Stomach smooth muscle (tissue), 2 donors: Measurements from ENCODE around the gene C4orf46.
A peak's percentile ranks its signal among the peaks of the same experiment; 100 is the strongest.

ENCODE experiments used
- H3K27ac ChIP-seq: one replicate; pipeline ENCODE4 v1.7.0; 2013; ENCODE audit warnings: mild to moderate bottlenecking, low read length, inconsistent platforms
- H3K27me3 ChIP-seq, 2 donors: one replicate each; pipeline ENCODE4 v1.7.0; 2013; ENCODE audit warnings: low read length in 2 of 2; ENCODE audit not compliant: insufficient read depth in 2 of 2, control insufficient read depth in 1 of 2
- H3K36me3 ChIP-seq, 2 donors: one replicate each; pipeline ENCODE4 v1.7.0; 2013; ENCODE audit warnings: low read length in 2 of 2; ENCODE audit not compliant: control insufficient read depth in 2 of 2, insufficient read depth in 2 of 2
- H3K4me1 ChIP-seq: one replicate; pipeline ENCODE4 v1.7.0; 2013; ENCODE audit warnings: low read length; ENCODE audit not compliant: control insufficient read depth, insufficient read depth
- H3K4me3 ChIP-seq, 2 donors: one replicate each; pipeline ENCODE4 v1.7.0; 2013; ENCODE audit warnings: low read length in 2 of 2
- H3K9ac ChIP-seq, 2 donors: one replicate each; pipeline ENCODE4 v1.7.0; 2013; ENCODE audit warnings: low read length in 2 of 2, mild to moderate bottlenecking in 1 of 2
- H3K9me3 ChIP-seq, 2 donors: one replicate each; pipeline ENCODE4 v1.7.0; 2013; ENCODE audit warnings: low read length in 2 of 2; ENCODE audit not compliant: control insufficient read depth in 2 of 2
- donor health status: healthy.
- donor health status: Pancreatic carcinoma.

C4orf46 gene

GRCh38 chr4:158656439-158656838 lies 15.2 kb downstream of the C4orf46 start:
- H3K27ac ChIP-seq, result no peak overlapping the region
- no peak overlapping the region for H3K4me3 ChIP-seq
- no peaks in the 10 kb centered on the region for H3K36me3 ChIP-seq
- H3K27me3 ChIP-seq, result no peaks in the 10 kb centered on the region
- H3K4me1 ChIP-seq, result no peaks in the 10 kb centered on the region
- H3K9ac ChIP-seq, result no peak overlapping the region
- H3K9me3 ChIP-seq, result no peaks in the 10 kb centered on the region

- Histone ChIP-seq H3K27ac (no peak overlapping the region), H3K36me3 (no peaks in the 10 kb centered on the region), H3K27me3 (no peaks in the 10 kb centered on the region), H3K4me1 (no peaks in the 10 kb centered on the region), H3K9ac (peak overlapping the region in 1 of 2 donors; percentile 44), H3K4me3 (peak overlapping the region in 1 of 2 donors; percentile 21), H3K9me3 (no peaks in the 10 kb centered on the region)
Observed at GRCh38 chr4:158652920-158653319, 18.8 kb downstream of the C4orf46 start.

- H3K27me3 ChIP-seq, result no peaks in the 10 kb centered on the region
- no peaks in the 10 kb centered on the region for H3K4me1 ChIP-seq
- no peaks in the 10 kb centered on the region for H3K9me3 ChIP-seq
- no peak overlapping the region for H3K4me3 ChIP-seq
- no peaks in the 10 kb centered on the region for H3K36me3 ChIP-seq
- H3K9ac ChIP-seq, result no peak overlapping the region
- H3K27ac ChIP-seq, result no peak overlapping the region
Observed at GRCh38 chr4:158649111-158649680, 22.5 kb downstream of the C4orf46 start.

DNA sequence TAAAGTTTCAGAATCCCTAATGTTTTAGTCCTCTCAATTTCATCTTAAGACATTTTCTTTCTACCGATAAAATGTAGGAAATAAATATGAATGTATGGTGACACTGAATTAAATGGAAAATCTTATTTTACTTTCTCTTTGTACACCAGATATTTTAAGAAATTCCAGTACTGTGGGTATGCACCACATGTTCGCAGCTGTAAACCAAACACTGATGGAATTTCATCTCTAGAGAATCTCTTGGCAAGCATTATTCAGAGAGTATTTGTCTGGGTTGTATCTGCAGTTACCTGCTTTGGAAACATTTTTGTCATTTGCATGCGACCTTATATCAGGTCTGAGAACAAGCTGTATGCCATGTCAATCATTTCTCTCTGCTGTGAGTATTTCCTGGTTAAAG lies 26.9 kb downstream of the C4orf46 start:
- Histone ChIP-seq H3K36me3 (no peaks in the 10 kb centered on the region), H3K27ac (no peak overlapping the region), H3K4me1 (no peaks in the 10 kb centered on the region), H3K9me3 (no peaks in the 10 kb centered on the region), H3K27me3 (no peaks in the 10 kb centered on the region), H3K9ac (no peak overlapping the region), H3K4me3 (no peak overlapping the region)

DNA sequence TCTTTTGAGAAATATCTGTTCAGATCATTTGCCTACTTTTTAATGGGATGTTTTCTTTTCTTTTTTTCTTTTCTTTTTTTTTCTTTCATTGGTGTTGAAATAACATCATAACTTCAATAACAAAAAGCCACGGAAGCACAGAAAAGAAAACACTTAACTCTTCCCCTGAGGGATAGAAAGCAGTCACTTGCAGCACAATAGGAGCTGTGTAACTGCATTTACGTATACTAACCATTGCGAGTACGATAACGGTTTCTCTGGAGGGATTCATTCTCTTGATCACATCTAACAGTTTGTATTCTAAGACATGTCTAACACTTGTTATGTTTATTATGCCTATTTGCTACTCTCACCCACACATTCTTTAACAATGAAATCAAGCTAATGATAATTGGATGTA lies 27.3 kb downstream of the C4orf46 start:
- H3K27me3 ChIP-seq, result no peaks in the 10 kb centered on the region
- H3K36me3 ChIP-seq, result no peaks in the 10 kb centered on the region
- no peaks in the 10 kb centered on the region for H3K9me3 ChIP-seq
- H3K4me3 ChIP-seq, result no peak overlapping the region
- no peaks in the 10 kb centered on the region for H3K4me1 ChIP-seq
- no peak overlapping the region for H3K27ac ChIP-seq
- H3K9ac ChIP-seq, result no peak overlapping the region

DNA sequence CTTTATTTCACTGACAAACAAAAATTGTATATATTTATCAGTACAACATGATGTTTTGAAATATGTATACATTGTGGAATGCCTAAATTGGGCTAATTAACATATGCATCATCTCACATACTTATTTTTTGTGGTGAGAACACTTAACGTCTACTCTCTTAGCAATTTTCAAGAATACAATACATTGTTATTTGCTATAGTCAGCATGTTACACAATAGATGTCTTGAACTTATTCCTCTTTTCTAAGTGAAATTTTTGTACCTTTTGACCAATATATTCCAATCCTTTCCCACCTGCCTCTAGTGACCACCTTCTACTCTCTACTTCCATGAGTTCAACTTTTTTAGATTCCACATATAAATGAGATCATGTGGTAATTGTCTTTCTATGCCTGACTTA lies 35.1 kb downstream of the C4orf46 start:
- H3K4me1 ChIP-seq, result no peaks in the 10 kb centered on the region
- no peaks in the 10 kb centered on the region for H3K36me3 ChIP-seq
- no peak overlapping the region for H3K4me3 ChIP-seq
- no peaks in the 10 kb centered on the region for H3K9me3 ChIP-seq
- no peak overlapping the region for H3K27ac ChIP-seq
- H3K9ac ChIP-seq, result no peak overlapping the region
- no peaks in the 10 kb centered on the region for H3K27me3 ChIP-seq

- no peak overlapping the region for H3K9ac ChIP-seq
- H3K36me3 ChIP-seq, result no peaks in the 10 kb centered on the region
- H3K4me3 ChIP-seq, result no peak overlapping the region
- H3K9me3 ChIP-seq, result no peaks in the 10 kb centered on the region
- no peaks in the 10 kb centered on the region for H3K4me1 ChIP-seq
- no peak overlapping the region for H3K27ac ChIP-seq
- H3K27me3 ChIP-seq, result no peaks in the 10 kb centered on the region
Observed at GRCh38 chr4:158630893-158631292, 40.8 kb downstream of the C4orf46 start.

GRCh38 chr4:158625544-158625943 lies 46.1 kb downstream of the C4orf46 start:
- H3K27me3 ChIP-seq, result no peaks in the 10 kb centered on the region
- H3K4me1 ChIP-seq, result no peaks in the 10 kb centered on the region
- no peaks in the 10 kb centered on the region for H3K9me3 ChIP-seq
- no peaks in the 10 kb centered on the region for H3K36me3 ChIP-seq
- no peak overlapping the region for H3K9ac ChIP-seq
- H3K4me3 ChIP-seq, result no peak overlapping the region
- H3K27ac ChIP-seq, result no peak overlapping the region

DNA sequence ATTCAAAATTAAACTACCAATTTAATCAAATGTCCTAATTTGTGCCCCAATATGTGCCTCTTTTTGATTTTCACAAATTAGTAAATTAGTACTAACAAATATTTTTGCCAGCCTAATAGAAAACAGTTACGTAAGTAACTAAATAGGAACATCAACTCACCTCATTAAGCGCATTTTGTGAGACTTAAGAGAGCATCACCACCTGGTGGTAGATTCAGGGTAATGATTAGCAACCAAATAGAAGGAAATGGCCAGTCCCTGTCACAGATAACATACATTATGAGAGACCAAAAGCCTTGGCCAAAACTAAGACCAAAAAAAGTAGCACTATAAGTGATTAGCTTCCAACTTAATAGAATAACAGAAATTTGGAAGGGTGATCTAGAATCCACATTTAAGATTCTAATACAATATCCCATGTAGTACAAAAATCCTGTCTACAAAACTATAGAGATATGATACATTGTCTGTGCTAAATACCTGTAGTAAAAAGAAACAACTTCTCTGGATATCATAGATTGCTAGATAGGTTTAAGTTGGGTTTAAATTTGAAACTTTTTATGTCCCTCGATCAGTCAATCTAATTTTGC lies 46.7 kb downstream of the C4orf46 start:
- Histone ChIP-seq H3K4me3 (no peak overlapping the region), H3K9me3 (no peaks in the 10 kb centered on the region), H3K36me3 (no peaks in the 10 kb centered on the region), H3K4me1 (no peaks in the 10 kb centered on the region), H3K27me3 (no peaks in the 10 kb centered on the region), H3K27ac (no peak overlapping the region), H3K9ac (no peak overlapping the region)

DNA sequence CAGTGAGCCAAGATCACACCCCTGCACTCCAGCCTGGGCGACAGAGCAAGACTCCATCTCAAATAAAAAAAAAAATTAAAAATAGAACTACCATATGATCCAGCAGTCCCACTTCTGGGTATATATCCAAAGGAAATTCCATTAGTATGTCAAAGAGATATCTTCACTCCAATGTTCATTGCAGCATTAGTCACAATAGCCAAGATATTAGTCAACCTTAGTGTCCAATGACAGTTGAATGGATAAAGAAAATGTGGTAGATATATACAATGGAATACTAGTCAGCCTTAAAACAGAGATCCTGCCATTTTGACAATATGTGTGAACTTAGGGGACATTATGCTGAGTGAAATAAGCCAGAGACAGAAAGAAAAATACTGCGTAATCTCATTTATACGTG lies 49.4 kb downstream of the C4orf46 start:
- no peaks in the 10 kb centered on the region for H3K4me1 ChIP-seq
- H3K9ac ChIP-seq, result no peak overlapping the region
- no peaks in the 10 kb centered on the region for H3K27me3 ChIP-seq
- no peak overlapping the region for H3K4me3 ChIP-seq
- no peaks in the 10 kb centered on the region for H3K9me3 ChIP-seq
- H3K36me3 ChIP-seq, result no peaks in the 10 kb centered on the region
- no peak overlapping the region for H3K27ac ChIP-seq

DNA sequence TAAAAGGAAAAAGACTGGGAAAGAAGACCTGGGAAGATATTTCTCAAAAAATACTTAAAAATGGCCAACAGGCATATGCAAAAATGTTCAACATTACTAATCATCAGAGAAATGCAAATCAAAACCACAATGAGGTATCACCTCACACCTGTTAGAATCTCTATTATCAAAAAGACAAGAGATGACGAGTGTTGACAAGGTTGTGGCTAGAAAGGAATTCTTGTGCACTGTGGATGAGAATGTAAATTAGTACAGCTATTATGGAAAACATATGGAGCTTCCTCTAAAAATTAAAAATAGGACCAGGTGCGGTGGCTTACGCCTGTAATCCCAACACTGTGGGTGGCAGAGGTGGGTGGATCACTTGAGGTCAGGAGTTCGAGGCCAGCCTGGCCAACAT lies 50.0 kb downstream of the C4orf46 start:
- H3K36me3 ChIP-seq, result no peaks in the 10 kb centered on the region
- no peaks in the 10 kb centered on the region for H3K9me3 ChIP-seq
- no peaks in the 10 kb centered on the region for H3K27me3 ChIP-seq
- no peak overlapping the region for H3K27ac ChIP-seq
- H3K4me3 ChIP-seq, result no peak overlapping the region
- H3K9ac ChIP-seq, result no peak overlapping the region
- no peaks in the 10 kb centered on the region for H3K4me1 ChIP-seq
